HG03469 (cell line): ENCODE data around the gene MRPL53.
"Not testable (repeated sequence)": the region's sequence is repeated elsewhere in the genome, so short reads cannot be mapped to it uniquely, and the experiment has no call there.

Experiments used
- ATAC-seq: cut with Tn5 transposase; IDR thresholded peaks from one replicate; pipeline ENCODE4 v1.9.1; 2021; ENCODE audit warnings: mild to moderate bottlenecking, moderate library complexity, moderate number of reproducible peaks; ENCODE audit not compliant: unreplicated experiment

MRPL53 gene

DNA sequence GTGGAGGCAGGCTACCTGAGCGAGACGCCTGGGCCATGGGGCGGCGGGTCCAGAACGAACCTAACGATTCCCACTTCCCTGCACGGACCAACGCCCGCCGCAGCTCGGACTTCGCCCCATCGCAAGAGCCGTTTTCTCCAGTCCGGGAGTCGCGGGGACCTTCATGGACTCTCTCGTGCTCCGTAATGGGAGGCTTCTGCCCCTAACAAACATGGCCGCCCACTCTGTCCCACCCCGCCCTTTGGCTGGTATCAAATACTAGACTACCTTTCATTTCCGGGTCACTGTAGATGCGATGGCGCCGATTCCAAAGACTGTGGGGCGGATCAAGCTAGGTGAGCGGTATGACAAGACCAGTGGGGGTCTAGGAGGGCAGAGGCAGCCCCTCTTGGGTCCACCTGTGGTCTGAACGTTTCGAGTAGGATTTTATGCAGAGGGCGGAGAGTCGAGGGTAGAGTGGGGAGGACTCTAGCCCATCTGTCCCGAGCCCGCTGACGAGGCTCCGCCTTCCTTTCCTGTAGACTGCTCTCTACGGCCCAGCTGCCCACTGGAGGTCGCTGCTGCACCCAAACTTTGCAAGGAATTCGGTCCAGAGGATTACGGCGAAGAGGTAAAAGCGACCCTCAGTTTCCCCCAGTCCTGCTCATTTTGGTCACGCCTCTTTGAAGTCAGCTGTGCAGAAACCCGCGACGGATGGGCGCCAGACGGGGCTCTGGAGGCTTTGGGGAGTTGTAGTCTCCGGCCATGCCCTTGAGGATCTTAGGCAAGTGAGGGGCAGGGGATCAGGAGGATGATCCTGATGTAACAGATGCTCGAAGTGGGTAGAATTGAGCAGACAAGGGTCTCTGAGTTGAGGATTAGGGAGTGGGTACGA lies 10.6 kb upstream of the MRPL53 start, which contains the start of the genes CCDC142 and TTC31:
Gene CCDC142 (minus strand): TSS at position 198 of the 874 bp plus-strand sequence. CDS start 161 bp downstream, at position 37.
Gene TTC31 (plus strand): TSS at position 281 of the 874 bp plus-strand sequence. CDS start 15 bp downstream, at position 296.
- ATAC-seq, result peak; percentile 64

DNA sequence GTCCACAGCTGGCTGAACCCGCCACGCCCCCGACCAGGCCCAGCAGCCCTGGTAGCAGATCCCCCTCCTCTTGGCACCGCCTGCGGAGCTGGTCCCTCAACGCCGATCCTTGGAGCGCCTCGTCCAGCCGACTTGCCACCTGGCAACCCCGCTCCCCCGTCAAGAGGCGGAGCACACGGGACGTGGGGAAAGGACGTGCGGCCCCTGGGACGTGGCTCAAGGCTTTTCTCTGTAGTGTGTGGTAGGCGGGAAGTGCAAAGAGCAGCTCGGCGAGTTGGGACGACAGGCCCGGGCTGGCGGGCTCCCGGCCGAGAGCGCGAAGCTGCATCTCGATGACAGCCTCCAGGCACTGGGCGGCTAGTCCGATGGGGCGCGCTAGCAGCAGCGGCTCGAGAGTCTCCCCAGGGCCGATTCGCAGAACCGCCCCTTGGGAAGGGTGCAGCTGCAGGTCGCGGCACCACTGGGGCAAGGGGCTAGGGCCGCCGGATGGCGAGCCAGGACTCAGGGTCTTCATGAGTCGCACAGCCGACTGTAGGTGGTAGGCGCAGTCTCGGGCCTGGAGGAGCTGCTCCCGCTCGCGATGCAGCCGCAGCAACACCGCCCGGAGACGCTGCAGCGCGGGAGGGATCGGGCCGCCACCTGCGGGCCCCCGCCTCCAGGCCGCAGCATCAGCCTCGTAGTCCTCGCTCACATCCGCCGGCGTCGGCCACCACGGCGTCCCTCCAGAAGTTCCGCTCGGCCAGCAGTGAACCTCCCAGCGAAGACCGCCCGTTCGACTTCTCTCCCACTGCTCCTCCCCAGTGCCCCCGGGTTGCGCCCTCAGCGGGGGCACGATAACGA lies 9.7 kb upstream of the MRPL53 start:
- peak; percentile 30 for ATAC-seq

DNA sequence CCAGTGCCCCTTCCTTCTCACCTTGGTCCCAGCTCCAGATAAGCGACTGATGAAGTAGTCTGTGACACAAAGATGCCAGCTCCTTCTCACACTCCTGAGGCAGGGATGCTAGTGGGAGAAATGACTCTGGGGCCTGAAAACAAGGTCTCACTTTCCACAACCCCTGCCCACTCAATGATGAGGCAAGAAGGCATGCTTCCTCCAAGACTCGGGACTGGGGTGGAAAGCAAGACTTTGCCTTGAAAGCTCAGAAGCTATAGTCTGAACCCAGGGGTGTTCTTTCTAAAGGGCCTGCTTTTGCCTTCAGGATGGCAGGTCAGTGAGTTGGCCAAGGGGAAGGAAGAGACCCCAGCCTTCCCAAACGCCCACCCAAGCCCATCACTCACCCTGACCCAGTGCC lies 9.0 kb upstream of the MRPL53 start:
- ATAC-seq, result no peak

DNA sequence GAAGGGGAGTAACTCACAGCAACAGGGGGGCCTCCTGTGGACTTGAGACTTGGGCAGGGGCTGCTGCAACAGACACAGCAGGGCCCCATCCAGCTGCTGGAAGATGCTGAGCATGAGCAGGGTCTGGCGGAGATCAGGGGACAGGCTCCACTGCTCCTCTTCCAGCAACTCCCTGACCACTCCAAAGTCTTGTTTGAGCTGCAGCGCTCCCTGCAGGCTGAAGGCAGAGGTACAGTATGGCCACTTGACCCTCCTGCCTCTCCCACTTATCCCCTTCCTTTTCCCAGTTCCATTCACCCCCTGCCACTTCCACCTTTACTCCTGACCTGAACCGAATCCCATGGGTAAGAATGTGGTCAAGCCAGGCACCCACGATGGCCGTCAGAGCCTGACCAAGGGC lies 2.4 kb upstream of the MRPL53 start:
- ATAC-seq, result no peak

DNA sequence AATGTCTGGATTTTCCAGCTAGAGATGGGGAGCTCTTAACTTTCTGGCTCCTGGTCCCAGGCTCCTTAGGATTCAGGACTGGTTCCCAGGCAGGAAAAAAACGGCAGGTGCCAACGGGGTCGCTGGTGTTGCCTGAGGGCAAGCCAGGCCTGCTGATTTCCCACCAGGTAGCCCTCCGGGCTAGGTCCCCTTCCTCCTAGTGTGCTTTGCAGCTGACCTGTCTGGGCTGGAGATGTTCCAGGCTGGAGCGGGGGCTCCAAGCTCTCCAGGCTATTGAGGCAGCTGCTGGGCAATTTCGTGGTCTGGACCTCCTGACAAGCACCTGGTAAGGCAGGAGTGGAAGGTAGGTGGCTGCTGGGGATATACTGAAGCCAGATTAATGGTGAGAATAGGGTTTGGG lies 2.0 kb upstream of the MRPL53 start:
- ATAC-seq, result no peak

GRCh38 chr2:74472945-74473258 lies 422 bp upstream of the MRPL53 start:
- no peak for ATAC-seq

GRCh38 chr2:74471332-74472065 lies 981 bp downstream of the MRPL53 start:
- ATAC-seq, result no peak

DNA sequence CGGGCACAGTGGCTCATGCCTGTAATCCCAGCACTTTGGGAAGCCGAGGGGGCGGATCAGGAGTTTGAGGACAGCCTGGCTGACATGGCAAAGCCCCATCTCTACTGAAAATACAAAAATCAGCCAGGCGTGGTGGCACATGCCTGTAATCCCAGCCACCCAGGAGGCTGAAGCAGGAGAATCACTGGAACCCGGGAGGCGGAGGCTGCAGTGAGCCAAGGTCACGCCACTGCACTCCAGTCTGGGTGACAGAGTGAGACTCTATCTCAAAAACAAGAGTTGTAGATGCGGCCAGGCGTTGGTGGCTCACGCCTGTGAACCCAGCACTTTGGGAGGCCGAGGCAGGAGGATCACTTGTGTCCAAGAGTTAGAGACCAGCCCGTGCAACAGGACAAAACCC lies 1.7 kb downstream of the MRPL53 start:
- ATAC-seq, result not testable (repeated sequence)

DNA sequence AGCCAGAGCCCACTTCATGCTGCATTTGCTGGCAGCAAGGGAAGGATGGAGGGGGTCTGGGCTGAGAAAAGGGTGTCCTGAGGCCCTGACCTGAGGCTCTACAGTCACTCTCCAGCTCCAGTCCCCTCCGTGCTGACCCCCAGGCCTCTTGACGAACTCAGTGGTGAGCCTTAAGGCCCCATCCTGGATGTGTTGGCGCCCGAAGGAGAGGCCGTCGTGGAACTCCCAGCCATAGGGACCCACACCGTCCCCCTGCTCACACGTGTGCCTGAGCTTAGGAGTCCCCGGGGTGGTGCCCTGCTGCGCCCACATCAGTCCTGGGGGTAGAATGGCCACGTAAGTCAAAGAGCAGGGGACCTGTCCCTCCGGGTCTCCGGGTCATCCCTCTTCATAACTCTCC lies 8.1 kb downstream of the MRPL53 start:
- no peak for ATAC-seq

DNA sequence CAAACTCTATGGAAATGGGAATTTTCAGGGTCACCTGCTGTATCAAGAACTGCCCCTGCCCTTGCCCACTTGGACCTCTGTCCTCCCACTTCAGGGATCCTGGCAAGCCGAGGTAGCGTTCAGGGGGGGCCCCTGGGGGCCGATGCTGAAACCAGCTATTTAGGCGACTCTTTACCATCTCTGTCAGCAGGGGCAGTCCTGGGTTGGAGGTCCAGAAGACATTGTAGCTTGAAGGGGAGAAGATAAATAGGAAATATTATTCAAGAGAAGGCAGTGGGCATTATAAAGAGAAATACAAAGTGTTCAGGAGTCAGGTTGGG lies 9.7 kb downstream of the MRPL53 start:
- no peak for ATAC-seq

DNA sequence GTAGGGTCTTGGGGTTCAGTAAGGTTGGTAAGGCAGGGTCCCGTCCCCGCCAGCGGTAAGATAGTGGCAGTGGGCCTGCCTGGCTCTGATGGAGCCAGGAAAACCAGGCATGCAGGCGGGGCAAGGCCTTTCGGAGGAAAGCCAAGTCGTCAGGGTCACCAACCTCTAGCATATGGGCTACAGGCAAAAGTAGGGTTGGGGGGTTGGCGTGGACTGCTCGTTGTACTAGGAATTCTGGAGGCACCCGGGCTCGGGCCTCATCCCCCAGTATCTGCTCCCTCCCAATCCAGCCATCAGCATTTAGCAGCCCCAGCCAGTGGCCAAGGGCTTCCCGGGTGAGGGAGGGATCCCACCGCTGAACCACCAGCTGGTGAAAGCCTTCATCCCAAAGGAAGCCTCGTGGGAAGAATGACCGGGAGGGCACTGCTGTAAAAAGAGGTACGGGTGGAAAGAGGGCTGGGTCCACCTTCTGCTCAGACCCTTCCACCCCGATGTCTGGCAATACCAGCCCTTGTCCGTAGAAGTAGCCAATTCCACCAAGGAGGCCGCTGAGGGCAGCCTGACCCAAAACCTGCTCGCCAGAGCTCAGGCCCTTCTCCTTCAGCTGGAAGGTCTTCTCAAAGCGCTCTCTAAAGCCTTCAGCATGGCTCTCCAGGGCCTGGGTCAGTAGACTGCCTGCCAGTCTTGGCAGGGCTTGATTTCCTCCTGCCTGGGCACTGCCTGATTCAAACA lies 10.3 kb downstream of the MRPL53 start:
- ATAC-seq, result no peak

DNA sequence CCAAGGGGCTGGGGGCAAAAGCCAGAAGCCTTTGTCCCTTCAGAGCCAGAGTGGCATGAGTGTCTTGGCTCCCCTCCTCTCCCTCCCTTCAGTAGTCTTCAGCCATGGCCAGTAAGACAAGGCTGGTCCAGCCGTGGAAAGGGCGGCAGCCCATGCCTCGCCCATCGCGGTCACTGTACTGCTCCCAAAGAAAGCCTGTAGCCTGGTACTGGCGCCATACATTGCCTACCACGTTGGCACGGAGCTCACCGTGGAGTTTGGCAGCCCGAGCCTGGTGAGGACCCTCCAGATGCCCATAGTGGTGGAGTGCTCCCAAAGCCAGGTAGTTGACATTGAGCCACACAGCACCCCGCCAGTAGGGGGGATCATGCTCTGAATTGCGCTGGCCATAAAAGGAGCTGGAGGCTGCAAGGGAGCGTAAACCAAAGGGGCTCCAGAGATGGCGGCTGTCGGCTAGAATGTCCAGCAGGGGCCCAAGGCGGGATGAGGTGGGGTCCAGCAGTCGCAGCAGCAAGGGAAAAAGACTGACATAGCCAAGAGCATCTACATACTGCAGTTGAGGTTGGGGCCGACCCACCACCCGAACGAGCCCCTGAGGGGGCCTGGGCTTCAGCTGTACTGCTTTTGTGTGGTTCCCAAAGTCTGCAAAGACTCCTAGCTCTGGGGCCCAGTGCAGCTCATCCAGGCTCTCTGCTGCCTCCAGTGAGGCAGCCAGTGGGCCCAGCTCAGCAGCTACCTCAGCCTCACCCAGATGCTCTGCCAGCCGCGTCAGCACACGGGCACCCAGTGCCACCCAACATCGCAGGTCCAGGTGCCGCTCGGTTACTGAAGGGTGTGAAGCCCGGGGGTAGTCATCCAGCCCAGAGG lies 11.1 kb downstream of the MRPL53 start:
- no peak for ATAC-seq

GRCh38 chr2:74460187-74460586 lies 12.3 kb downstream of the MRPL53 start:
- not testable (repeated sequence) for ATAC-seq

- not testable (repeated sequence) for ATAC-seq
Observed at GRCh38 chr2:74459503-74460118, 12.9 kb downstream of the MRPL53 start.

DNA sequence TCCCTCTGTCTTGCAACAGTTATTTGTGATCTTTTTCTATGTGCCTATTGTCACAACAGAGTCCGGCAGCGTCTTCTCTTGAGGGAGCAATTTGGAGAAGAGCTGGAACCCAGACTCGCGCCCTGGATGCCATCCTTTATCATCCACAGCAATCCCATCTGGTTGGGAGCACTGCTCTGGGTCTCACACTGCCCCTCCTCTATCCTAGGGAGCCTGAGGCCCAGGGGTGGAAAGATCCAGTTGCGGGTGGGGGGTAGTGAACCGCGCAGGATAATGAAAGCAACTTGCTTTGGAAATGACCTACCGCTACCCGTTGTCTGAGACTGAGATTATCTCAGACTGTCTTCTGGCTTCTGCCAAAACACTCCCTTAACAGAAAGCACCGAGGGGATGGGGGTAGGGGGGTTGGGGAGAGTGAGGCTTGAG lies 13.5 kb downstream of the MRPL53 start:
- ATAC-seq, result no peak

DNA sequence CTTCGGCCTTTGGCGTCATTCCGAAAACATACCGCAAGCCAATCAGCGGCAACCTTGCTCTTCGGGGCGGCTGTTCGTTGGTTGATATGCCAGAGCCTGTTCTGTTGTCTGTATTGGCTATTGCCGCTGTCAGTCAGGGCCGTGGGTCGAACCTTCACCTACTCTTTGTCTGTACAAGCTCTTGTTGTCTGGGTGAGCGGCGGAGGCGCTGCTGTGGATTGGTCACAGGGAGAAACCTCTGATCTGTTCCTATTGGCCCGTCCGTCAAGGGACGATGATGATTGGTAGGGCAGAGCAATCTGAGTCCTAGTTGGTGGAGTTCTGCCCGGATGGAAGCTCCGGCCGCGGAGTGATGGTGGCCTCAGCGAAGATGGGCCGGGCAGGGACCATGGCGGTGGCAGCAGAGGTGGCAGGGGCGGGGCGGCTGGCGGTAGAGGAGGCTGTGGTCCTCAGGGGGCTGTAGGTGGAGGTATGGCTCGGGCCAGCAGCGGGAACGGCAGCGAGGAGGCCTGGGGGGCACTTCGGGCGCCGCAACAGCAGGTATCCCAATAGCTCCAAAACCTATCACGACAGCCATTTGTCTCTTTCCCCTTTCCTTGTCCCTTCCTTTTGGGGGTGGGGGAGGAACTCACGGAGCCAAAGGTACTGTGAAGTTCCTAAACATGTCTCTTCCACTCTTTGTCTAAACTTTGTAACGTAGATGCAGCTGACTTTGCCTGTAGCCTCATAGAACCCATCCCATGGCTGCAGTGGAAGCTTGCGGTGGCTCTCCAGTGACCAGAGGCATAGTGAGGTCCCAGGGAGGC lies 14.1 kb downstream of the MRPL53 start, which contains the start of gene WBP1:
Gene WBP1 (plus strand): TSS at position 307 of the 806 bp plus-strand sequence. CDS start 165 bp downstream, at position 472.
- peak; percentile 76 for ATAC-seq

DNA sequence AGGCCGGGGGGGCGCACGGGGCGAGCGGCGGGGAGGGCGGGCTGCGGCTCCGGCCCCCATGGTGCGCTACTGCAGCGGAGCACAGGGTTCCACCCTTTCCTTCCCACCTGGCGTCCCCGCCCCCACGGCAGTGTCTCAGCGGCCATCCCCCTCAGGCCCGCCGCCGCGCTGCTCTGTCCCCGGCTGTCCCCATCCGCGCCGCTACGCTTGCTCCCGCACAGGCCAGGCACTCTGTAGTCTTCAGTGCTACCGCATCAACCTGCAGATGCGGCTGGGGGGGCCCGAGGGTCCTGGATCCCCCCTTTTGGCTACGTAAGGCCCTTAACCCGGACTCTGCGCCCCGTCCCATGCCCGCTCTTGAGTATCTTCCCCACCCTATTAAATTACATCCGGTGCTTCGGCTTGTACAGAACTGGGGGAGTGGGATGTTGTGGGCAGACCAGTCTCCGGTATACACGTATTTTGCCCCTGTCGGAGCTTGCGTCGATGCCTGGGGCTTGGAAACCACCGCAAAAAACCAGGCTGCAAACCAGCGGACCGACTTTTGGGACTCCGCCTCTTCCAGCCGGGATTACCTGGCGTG lies 14.8 kb downstream of the MRPL53 start:
- ATAC-seq, result no peak

DNA sequence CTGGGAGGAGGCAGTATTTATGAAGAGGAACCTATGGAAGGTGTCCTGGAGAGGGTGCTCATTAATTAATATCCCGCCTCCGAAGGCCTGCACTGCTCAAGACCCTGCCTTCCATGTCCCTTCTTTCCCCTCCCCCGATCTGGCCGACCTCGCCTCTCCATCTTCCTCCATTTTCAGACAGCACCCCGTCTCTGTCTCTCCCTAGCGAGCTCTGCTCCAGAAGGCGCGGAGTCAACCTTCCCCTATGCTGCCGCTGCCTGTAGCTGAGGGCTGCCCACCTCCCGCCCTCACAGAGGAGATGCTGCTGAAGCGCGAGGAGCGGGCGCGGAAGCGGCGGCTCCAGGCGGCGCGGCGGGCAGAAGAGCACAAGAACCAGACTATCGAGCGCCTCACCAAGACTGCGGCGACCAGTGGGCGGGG lies 15.3 kb downstream of the MRPL53 start:
- ATAC-seq, result no peak
